GM12878 (cell line): ENCODE data around the gene UBC. TPM values are rescaled to one million over a fixed set of nuclear protein-coding genes. Genes with fewer than 3 reads are reported as not detected.

Experiments used
- ATF2 ChIP-seq: IDR thresholded peaks from 2 replicates; pipeline ENCODE4 v1.6.1; 2012; ENCODE audit warnings: low read length, inconsistent platforms
- BCL11A ChIP-seq: IDR thresholded peaks from 2 replicates; pipeline ENCODE4 v1.6.1; 2011; ENCODE audit warnings: low read depth, low read length
- BCL3 ChIP-seq: IDR thresholded peaks from 2 replicates; pipeline ENCODE4 v1.6.1; 2011; ENCODE audit warnings: borderline replicate concordance, low read depth, mild to moderate bottlenecking, moderate library complexity, low read length; ENCODE audit not compliant: insufficient read depth, poor library complexity, severe bottlenecking
- CREB1 ChIP-seq: IDR thresholded peaks from 2 replicates; pipeline ENCODE4 v1.6.1; 2012; ENCODE audit warnings: low read depth, mild to moderate bottlenecking, inconsistent platforms
- CREM ChIP-seq: IDR thresholded peaks from 2 replicates; pipeline ENCODE4 v1.6.1; 2014; ENCODE audit warnings: antibody characterized with exemption, low read depth
- EZH2 ChIP-seq: IDR thresholded peaks from 2 replicates; pipeline ENCODE4 v1.6.1; 2012; ENCODE audit warnings: low read depth, mild to moderate bottlenecking, control low read depth, inconsistent platforms, low read length, borderline replicate concordance; ENCODE audit not compliant: control insufficient read depth
- IRF4 ChIP-seq: IDR thresholded peaks from 2 replicates; pipeline ENCODE4 v1.6.1; 2011; ENCODE audit warnings: low read depth, low read length
- JUND ChIP-seq: IDR thresholded peaks from 2 replicates; pipeline ENCODE4 v1.6.1; 2012; ENCODE audit warnings: low read depth, mild to moderate bottlenecking, low read length, improper control_type of control experiment, moderate library complexity
- KAT2A ChIP-seq: conservative IDR thresholded peaks from 2 replicates; pipeline ENCODE4 v1.6.1; 2011; ENCODE audit warnings: low read depth, low read length; ENCODE audit not compliant: control insufficient read depth
- NRF1 ChIP-seq: conservative IDR thresholded peaks from 2 replicates; pipeline ENCODE4 v1.6.1; 2011; ENCODE audit warnings: mild to moderate bottlenecking, low read depth, low read length, improper control_type of control experiment
- PBX3 ChIP-seq: IDR thresholded peaks from 2 replicates; pipeline ENCODE4 v1.6.1; 2011; ENCODE audit warnings: mild to moderate bottlenecking, low read depth, low read length, moderate library complexity; ENCODE audit not compliant: insufficient replicate concordance
- PML ChIP-seq: IDR thresholded peaks from 2 replicates; pipeline ENCODE4 v1.6.1; 2012; ENCODE audit warnings: low read length, inconsistent platforms
- RAD51 ChIP-seq: fragments of 450-650 bp; IDR thresholded peaks from 2 replicates; pipeline ENCODE4 v1.6.1; 2016; ENCODE audit warnings: moderate library complexity, mild to moderate bottlenecking, inconsistent platforms
- RB1 ChIP-seq: fragments of 450-650 bp; formaldehyde crosslinking; IDR thresholded peaks from 2 replicates; pipeline ENCODE4 v1.6.1; 2017; ENCODE audit warnings: mild to moderate bottlenecking, borderline replicate concordance
- RBBP5 ChIP-seq: fragments of 200-600 bp; sonication (generic); conservative IDR thresholded peaks from 2 replicates; pipeline ENCODE4 v1.6.1; 2016
- RUNX3 ChIP-seq: IDR thresholded peaks from 2 replicates; pipeline ENCODE4 v1.6.1; 2012; ENCODE audit warnings: low read length, inconsistent platforms
- SMARCA5 ChIP-seq: fragments of 450-650 bp; IDR thresholded peaks from 2 replicates; pipeline ENCODE4 v1.6.1; 2017; ENCODE audit warnings: mild to moderate bottlenecking
- SREBF1 ChIP-seq: IDR thresholded peaks from 2 replicates; pipeline ENCODE4 v1.6.1; 2012; ENCODE audit warnings: mild to moderate bottlenecking, low read length
- TBL1XR1 ChIP-seq: IDR thresholded peaks from 2 replicates; pipeline ENCODE4 v1.6.1; 2012; ENCODE audit warnings: low read depth, low read length, improper control_type of control experiment
- TCF12 ChIP-seq: IDR thresholded peaks from 2 replicates; pipeline ENCODE4 v1.6.1; 2011; ENCODE audit warnings: low read depth, mild to moderate bottlenecking, low read length
- WRNIP1 ChIP-seq: IDR thresholded peaks from 2 replicates; pipeline ENCODE4 v1.6.1; 2011; ENCODE audit warnings: low read depth, low read length, improper control_type of control experiment, borderline replicate concordance
- ZBTB4 ChIP-seq: fragments of 450-650 bp; formaldehyde crosslinking; IDR thresholded peaks from 2 replicates; pipeline ENCODE4 v1.4.0; 2022; ENCODE audit warnings: mild to moderate bottlenecking, moderate library complexity
- ZNF24 ChIP-seq: fragments of 450-650 bp; IDR thresholded peaks from 2 replicates; pipeline ENCODE4 v1.6.1; 2017; ENCODE audit warnings: antibody characterized with exemption, mild to moderate bottlenecking
- ZSCAN29 ChIP-seq: fragments of 450-650 bp; IDR thresholded peaks from 2 replicates; pipeline ENCODE4 v1.6.1; 2017; ENCODE audit warnings: mild to moderate bottlenecking, moderate library complexity
- ZZZ3 ChIP-seq: IDR thresholded peaks from 2 replicates; pipeline ENCODE4 v1.6.1; 2011; ENCODE audit warnings: low read depth; ENCODE audit not compliant: control insufficient read depth, insufficient read length
- polyA plus RNA-seq, 11 experiments: library from polyadenylated mRNA; depleted of rRNA in 4 of 11; unstranded in 6 of 11; stranded (reverse) in 5 of 11; fragments of >200 nt; fragmentation: Nextera tagmentation in 4 of 11; fragmentation: Illumina TruSeq in 1 of 11; extraction: Ambion mirVana in 4 of 11; extraction: Trizol in 1 of 11; gene quantifications; 1 replicate in 1 of 11; 2 replicates in 10 of 11; pipeline versions ENCODE4 v1.2.1 to v1.2.3, GENCODE V29; 2011 to 2016; ENCODE audit warnings: inconsistent platforms in 2 of 11, missing spikeins in 2 of 11, low read depth in 1 of 11
- total RNA-seq, 4 experiments: library from RNA; depleted of rRNA in 3 of 4; stranded (reverse); fragments of >200 nt in 3 of 4; fragmentation: Illumina TruSeq in 1 of 4; extraction: Trizol in 1 of 4; gene quantifications; 2 replicates each; pipeline versions ENCODE4 v1.2.1 to v1.2.3, GENCODE V29; 2013 to 2021

UBC gene
- total and polyA plus RNA-seq, 10 of the 15 experiments (the other 5 are each of a cell fraction or from before 2014, with no cell fraction given), result 653 to 1,666 (median 874) TPM

GRCh38 chr12:124898200-124898922, 16.1 kb downstream of the UBC start (continued):
- TF ChIP-seq BCL3, result no peak
- TF ChIP-seq ZNF24, result no peak
- TF ChIP-seq SREBF1, result no peak
- TF ChIP-seq RUNX3, result peak; percentile 78
- TF ChIP-seq WRNIP1, result no peak
- no peak for TF ChIP-seq TBL1XR1
- TF ChIP-seq EZH2, result no peak
- no peak for TF ChIP-seq NRF1
- TF ChIP-seq CREM, result no peak
- no peak for TF ChIP-seq ZZZ3
- 0 out of 2 replicates have a peak, but pooled peaks have one; percentile 28 for TF ChIP-seq IRF4
- TF ChIP-seq BCL11A, result no peak
- TF ChIP-seq ATF2, result no peak
- TF ChIP-seq CREB1, result no peak
- TF ChIP-seq PBX3, result no peak
- TF ChIP-seq PML, result no peak
- no peak for TF ChIP-seq JUND
- TF ChIP-seq ZBTB4 (CRISPR knock-in tag), result no peak
- TF ChIP-seq SMARCA5, result peak; percentile 65; the same call in 1 of the 2 replicates
- no peak for TF ChIP-seq RB1
- no peak for TF ChIP-seq TCF12
- TF ChIP-seq ZSCAN29, result no peak
- 0 out of 2 replicates have a peak, but pooled peaks have one; percentile 13 for TF ChIP-seq RAD51
- TF ChIP-seq RBBP5, result no peak
- no peak for TF ChIP-seq KAT2A
